ENCODE data around the gene GFER.

- TF ChIP-seq CTCF (IDR thresholded peaks at IDR 0.05) (no peak), POLR2A (IDR thresholded peaks at IDR 0.05) (no peak)
Observed at GRCh38 chr16:1998852-1999801, 15.1 kb downstream of the GFER start.

Measured in tibial nerve (tissue), 3 donors.